ENCODE measurements around the gene CTAGE8. TPM values are rescaled to one million over a fixed set of nuclear protein-coding genes. Genes with fewer than 3 reads are reported as not detected.
"Not testable (repeated sequence)": the region's sequence is repeated elsewhere in the genome, so short reads cannot be mapped to it uniquely, and the experiment has no call there.

The CTAGE8 gene
- polyA plus RNA-seq, 1 donor, result 0.75 TPM

DNA sequence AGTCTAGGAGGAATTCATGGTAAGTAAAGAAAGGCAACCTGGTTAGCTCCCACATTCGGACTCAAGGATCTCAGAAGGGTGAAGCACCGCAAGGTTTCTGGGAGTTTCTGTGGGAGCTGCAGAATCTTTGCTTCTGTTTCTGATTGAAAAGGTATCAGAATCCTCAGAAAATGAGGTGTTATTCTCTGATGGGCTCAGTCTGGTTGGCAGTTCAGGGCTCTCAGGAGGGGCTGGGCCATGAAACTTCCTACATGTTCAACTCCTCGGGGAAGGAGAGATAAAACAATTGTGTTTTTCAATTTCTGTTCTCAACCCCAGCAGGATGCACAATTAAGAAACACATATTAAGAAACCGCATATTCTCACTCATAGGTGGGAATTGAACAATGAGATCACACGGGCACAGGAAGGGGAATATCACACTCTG lies 13.6 kb downstream of the CTAGE8 start:
- DNase-seq (ENCODE audit: low read depth), result no peak

- not testable (repeated sequence) for DNase-seq (ENCODE audit: low read depth)
These were observed 16.8 kb downstream of the CTAGE8 start for GRCh38 chr7:144252307-144252706.

DNA sequence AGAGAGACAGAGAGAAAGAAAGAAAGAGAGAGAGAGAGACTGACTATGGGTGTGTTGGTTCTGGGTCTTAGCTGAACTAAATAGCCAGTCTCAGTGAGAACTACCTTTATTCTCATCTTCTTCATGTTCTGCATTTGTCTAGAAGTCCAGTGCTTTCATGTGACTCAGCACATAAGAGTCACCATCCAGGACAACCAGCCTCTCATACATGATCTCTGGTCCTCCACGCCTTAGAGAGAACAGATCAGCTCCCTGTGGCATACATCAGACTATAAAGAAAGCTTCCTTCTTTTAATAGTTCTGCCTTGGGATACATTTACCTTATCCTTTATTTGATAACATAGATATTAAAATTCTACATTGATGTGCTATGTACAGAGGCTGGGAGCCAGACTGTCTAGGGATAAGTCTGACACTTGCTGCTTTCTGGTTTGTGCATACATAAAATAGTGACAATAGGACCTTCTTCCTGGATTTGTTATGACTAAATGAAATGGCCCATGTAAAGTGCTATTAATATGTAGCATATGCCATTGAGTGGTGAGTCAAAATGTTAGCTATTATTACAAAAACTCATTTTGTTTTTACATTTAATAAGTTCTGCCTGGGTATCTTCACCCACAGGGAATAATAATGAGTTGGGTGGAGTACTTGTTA lies 21.3 kb downstream of the CTAGE8 start:
- not testable (repeated sequence) for DNase-seq (ENCODE audit: low read depth)

GRCh38 chr7:144246967-144247366 lies 22.1 kb downstream of the CTAGE8 start:
- DNase-seq (ENCODE audit: low read depth), result not testable (repeated sequence)

- DNase-seq (ENCODE audit: low read depth), result not testable (repeated sequence)
These were observed 23.7 kb downstream of the CTAGE8 start for GRCh38 chr7:144245372-144245771.

GRCh38 chr7:144239365-144239764 lies 29.7 kb downstream of the CTAGE8 start, which contains the start of gene OR2A42:
Gene OR2A42, minus strand, starts transcription at chr7:144239605. Its CDS starts 6,762 bp downstream, at chr7:144232843.
- not testable (repeated sequence) for DNase-seq (ENCODE audit: low read depth)

GRCh38 chr7:144238530-144239082 lies 30.5 kb downstream of the CTAGE8 start:
- not testable (repeated sequence) for DNase-seq (ENCODE audit: low read depth)

- DNase-seq (ENCODE audit: low read depth), result not testable (repeated sequence)
These were observed 36.0 kb downstream of the CTAGE8 start for GRCh38 chr7:144233039-144233438.

GRCh38 chr7:144231027-144231426 lies 38.1 kb downstream of the CTAGE8 start:
- not testable (repeated sequence) for DNase-seq (ENCODE audit: low read depth)

GRCh38 chr7:144228810-144229209 lies 40.3 kb downstream of the CTAGE8 start:
- DNase-seq (ENCODE audit: low read depth), result not testable (repeated sequence)

DNA sequence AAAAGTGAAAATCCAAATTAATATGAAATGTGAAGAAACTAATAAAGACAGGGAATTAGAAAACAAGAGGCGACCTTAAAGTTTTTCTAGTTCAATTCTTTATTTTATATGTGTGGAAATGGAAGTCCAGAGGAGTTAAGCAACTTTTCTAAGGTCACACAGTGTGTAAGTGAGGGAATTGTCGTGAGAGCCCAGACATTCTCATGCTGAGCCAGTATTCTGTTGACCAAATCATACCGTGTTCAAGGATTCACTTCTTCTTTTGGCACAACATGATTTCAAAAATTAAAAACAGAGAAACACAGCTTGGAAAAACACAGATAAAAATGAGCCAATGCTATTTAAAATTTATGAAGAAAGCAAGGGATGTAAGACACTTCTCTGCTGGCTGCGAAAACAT lies 42.2 kb downstream of the CTAGE8 start:
- not testable (repeated sequence) for DNase-seq (ENCODE audit: low read depth)

DNA sequence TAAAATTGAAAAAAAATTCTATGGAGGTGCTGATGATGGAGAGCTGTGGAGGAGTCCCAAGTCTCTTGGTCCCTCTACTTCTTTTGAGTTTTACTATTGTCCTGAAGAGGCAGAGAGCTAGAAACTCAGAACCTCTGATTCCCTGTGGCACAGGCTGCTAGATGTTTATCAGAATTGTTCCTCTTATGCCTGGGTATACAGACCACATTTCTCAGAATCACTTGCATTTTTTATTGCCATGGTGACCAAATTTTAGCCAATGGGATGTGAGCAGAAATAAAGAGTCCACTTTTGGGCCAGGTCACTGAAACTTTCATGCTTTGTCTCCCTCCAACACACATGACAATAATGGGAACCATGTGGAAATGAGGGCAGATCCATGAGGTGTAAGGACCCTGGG lies 45.4 kb downstream of the CTAGE8 start:
- not testable (repeated sequence) for DNase-seq (ENCODE audit: low read depth)

GRCh38 chr7:144220531-144220930 lies 48.6 kb downstream of the CTAGE8 start:
- DNase-seq (ENCODE audit: low read depth), result not testable (repeated sequence)

DNA sequence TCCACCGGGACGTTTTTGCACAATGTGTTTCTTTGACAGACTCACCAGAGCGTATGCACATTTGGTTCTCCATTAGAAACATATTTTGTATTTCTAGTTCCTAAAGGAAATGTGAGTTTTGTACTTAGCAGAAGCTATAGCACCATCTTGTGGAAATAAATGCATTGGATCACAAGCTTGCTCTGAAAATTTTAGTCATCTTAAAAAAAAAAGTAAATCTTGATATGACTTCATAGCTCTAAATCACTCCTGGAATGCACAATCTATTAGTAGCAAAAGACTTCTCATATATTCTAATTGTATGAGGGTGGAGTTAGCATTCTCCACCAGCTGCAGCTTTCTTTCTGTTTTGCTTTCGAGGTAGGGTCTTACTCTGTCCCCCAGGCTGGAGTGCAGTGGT lies 49.9 kb downstream of the CTAGE8 start:
- DNase-seq (ENCODE audit: low read depth), result not testable (repeated sequence)

DNA sequence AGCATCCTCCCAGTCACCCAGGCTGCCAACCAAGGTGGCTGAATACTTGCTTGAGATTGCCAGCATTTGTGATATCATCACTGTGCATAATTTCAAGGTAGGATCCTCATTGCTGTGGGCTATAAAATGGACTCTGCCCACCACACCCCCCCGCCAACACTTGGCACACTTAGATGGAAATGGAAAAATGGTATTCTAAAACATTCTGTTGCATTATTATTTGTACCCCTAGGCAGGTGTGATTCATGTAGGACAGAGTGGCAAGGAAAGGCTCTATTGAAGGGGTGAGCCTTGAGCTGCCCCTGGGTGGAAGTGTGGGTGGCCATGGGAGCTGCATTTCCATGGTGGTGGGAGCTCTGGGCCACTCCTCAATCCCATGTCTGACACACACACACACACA lies 50.5 kb downstream of the CTAGE8 start:
- not testable (repeated sequence) for DNase-seq (ENCODE audit: low read depth)

DNA sequence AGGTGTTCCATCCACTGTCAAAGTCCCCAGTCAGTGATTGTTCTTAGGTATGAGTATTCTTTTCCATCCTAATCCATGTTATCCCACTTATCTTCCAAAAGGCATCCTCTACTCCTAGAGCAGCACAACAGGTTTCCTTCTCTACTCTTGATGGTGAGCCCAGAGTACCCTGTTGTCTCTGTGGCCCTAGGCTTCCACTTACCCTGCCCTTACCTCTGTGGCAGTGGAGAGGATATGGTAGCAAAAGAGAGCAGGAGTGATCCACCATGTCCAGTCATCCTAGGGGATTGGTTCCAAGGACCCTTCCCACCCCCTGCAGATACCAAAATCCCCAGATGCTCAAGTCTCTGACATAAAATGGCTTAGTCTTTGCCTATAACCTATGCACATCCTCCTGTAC lies 51.9 kb downstream of the CTAGE8 start:
- not testable (repeated sequence) for DNase-seq (ENCODE audit: low read depth)

Other genes starting within 250 kb of the CTAGE8 start
- gene OR2A5, start 220.3 kb downstream of the CTAGE8 start, polyA plus RNA-seq (ENCODE audit: insufficient read length), result not detected
- gene OR2A25, start 199.5 kb downstream of the CTAGE8 start, polyA plus RNA-seq (ENCODE audit: insufficient read length), result not detected
- 0.09 TPM for gene OR2A12, start 183.0 kb downstream of the CTAGE8 start, polyA plus RNA-seq (ENCODE audit: insufficient read length)
- gene OR2A2, start 159.7 kb downstream of the CTAGE8 start, polyA plus RNA-seq (ENCODE audit: insufficient read length), result not detected
- not detected for gene OR2A14, start 146.1 kb downstream of the CTAGE8 start, polyA plus RNA-seq (ENCODE audit: insufficient read length)
- not detected for gene CTAGE4, start 85.8 kb downstream of the CTAGE8 start, polyA plus RNA-seq (ENCODE audit: insufficient read length)
- 1.2 TPM for gene ARHGEF35, start 73.5 kb downstream of the CTAGE8 start, polyA plus RNA-seq (ENCODE audit: insufficient read length)
- 0.34 TPM for gene OR2A42, start 29.7 kb downstream of the CTAGE8 start, polyA plus RNA-seq (ENCODE audit: insufficient read length)
- 1.5 TPM for gene OR2A7, start 4.5 kb downstream of the CTAGE8 start, polyA plus RNA-seq (ENCODE audit: insufficient read length)
- gene OR2A1, start 43.1 kb upstream of the CTAGE8 start, polyA plus RNA-seq (ENCODE audit: insufficient read length), result 0.63 TPM
- gene ARHGEF5, start 86.1 kb upstream of the CTAGE8 start, polyA plus RNA-seq (ENCODE audit: insufficient read length), result 2.5 TPM
- gene NOBOX, start 134.4 kb upstream of the CTAGE8 start, polyA plus RNA-seq (ENCODE audit: insufficient read length), result not detected